CD14-positive monocyte (primary cell): ENCODE results near the gene LENEP. TPM values are rescaled to one million over a fixed set of nuclear protein-coding genes. Genes with fewer than 3 reads are reported as not detected.

Experiments used
- DNase-seq, 3 donors: peaks; one replicate each; pipeline ENCODE4 v3.0.0-alpha.2; 2011 to 2022
- H2AFZ ChIP-seq: 2 replicates; pipeline ENCODE4 v1.6.0; 2012; ENCODE audit warnings: mild to moderate bottlenecking, low read depth, low read length, inconsistent platforms; ENCODE audit not compliant: insufficient read depth, poor library complexity, severe bottlenecking
- H3K27ac ChIP-seq, 2 donors: 1 replicate in 1 of 2; 2 replicates in 1 of 2; pipeline ENCODE4 v1.5.1; 2012 to 2013; ENCODE audit warnings: low read length in 2 of 2, control low read depth in 1 of 2, inconsistent platforms in 1 of 2, low read depth in 1 of 2, mild to moderate bottlenecking in 1 of 2
- H3K27me3 ChIP-seq, 2 donors: one replicate each; pipeline versions ENCODE4 v1.6.0 to v1.6.1; 2011 to 2013; ENCODE audit warnings: low read length in 2 of 2; ENCODE audit not compliant: control insufficient read depth in 2 of 2, insufficient read depth in 2 of 2
- H3K36me3 ChIP-seq, 2 donors: replicated peaks in 1 of 2; 1 replicate in 1 of 2; 2 replicates in 1 of 2; pipeline versions ENCODE4 v1.5.1 to v1.6.1; 2012 to 2013; ENCODE audit warnings: low read length in 2 of 2, control low read depth in 1 of 2, inconsistent platforms in 1 of 2, mild to moderate bottlenecking in 1 of 2; ENCODE audit not compliant: insufficient read depth in 2 of 2, control insufficient read depth in 1 of 2
- H3K4me1 ChIP-seq, 2 donors: 1 replicate in 1 of 2; 2 replicates in 1 of 2; pipeline versions ENCODE4 v1.5.1 to v1.6.1; 2012 to 2013; ENCODE audit warnings: low read length in 2 of 2, control low read depth in 1 of 2, inconsistent platforms in 1 of 2, mild to moderate bottlenecking in 1 of 2, moderate library complexity in 1 of 2; ENCODE audit not compliant: insufficient read depth in 2 of 2, control insufficient read depth in 1 of 2
- H3K4me2 ChIP-seq: replicated peaks from 2 replicates; pipeline ENCODE3; 2012; ENCODE audit warnings: low read length, moderate library complexity, mild to moderate bottlenecking; ENCODE audit not compliant: poor library complexity, severe bottlenecking; ENCODE audit errors: extremely low read depth
- H3K4me3 ChIP-seq, 3 experiments: fragments of 200-600 bp in 1 of 3; sonication (generic) in 1 of 3; replicated peaks in 1 of 3; 1 replicate in 2 of 3; 2 replicates in 1 of 3; pipeline ENCODE4 v1.5.1; 2011 to 2013; ENCODE audit warnings: low read length in 3 of 3, mild to moderate bottlenecking in 3 of 3, control low read depth in 2 of 3, low read depth in 2 of 3, inconsistent platforms in 1 of 3, moderate library complexity in 1 of 3
- H3K79me2 ChIP-seq: 2 replicates; pipeline ENCODE4 v1.6.0; 2012; ENCODE audit warnings: mild to moderate bottlenecking, control low read depth, inconsistent platforms, low read length, moderate library complexity; ENCODE audit not compliant: insufficient read depth
- H3K9ac ChIP-seq: 2 replicates; pipeline ENCODE4 v1.6.0; 2017; ENCODE audit warnings: low read length, mild to moderate bottlenecking; ENCODE audit not compliant: insufficient read depth, poor library complexity, severe bottlenecking
- H3K9me3 ChIP-seq, 2 donors: replicated peaks in 1 of 2; 1 replicate in 1 of 2; 2 replicates in 1 of 2; pipeline versions ENCODE4 v1.5.1 to v1.6.1; 2012 to 2013; ENCODE audit warnings: low read length in 2 of 2, control low read depth in 1 of 2; ENCODE audit not compliant: control insufficient read depth in 1 of 2, insufficient read depth in 1 of 2
- H4K20me1 ChIP-seq: 2 replicates; pipeline ENCODE4 v1.6.0; 2012; ENCODE audit warnings: mild to moderate bottlenecking, low read length, control low read depth, moderate library complexity; ENCODE audit not compliant: insufficient read depth
- H3K27ac Mint-ChIP-seq, 7 donors: one replicate each; pipeline ENCODE4 v1.8.0; 2020; ENCODE audit warnings: mild to moderate bottlenecking in 7 of 7, mixed read lengths in 7 of 7, moderate library complexity in 6 of 7, inconsistent platforms in 2 of 7
- H3K27me3 Mint-ChIP-seq, 3 donors: one replicate each; pipeline ENCODE4 v1.8.0; 2021 to 2022; ENCODE audit warnings: low read depth in 3 of 3, mild to moderate bottlenecking in 3 of 3, mixed read lengths in 3 of 3, moderate library complexity in 3 of 3, inconsistent platforms in 1 of 3
- H3K36me3 Mint-ChIP-seq, 2 donors: one replicate each; pipeline ENCODE4 v1.8.0; 2020; ENCODE audit warnings: mixed read lengths in 2 of 2, inconsistent platforms in 1 of 2, mild to moderate bottlenecking in 1 of 2
- H3K4me1 Mint-ChIP-seq: one replicate; pipeline ENCODE4 v1.8.0; 2020; ENCODE audit warnings: mild to moderate bottlenecking, mixed read lengths
- H3K4me3 Mint-ChIP-seq, 2 donors: one replicate each; pipeline ENCODE4 v1.8.0; 2020; ENCODE audit warnings: mild to moderate bottlenecking in 2 of 2, mixed read lengths in 2 of 2, moderate library complexity in 1 of 2
- H3K9me3 Mint-ChIP-seq, 7 donors: one replicate each; pipeline ENCODE4 v1.8.0; 2020 to 2022; ENCODE audit warnings: mixed read lengths in 7 of 7, mild to moderate bottlenecking in 6 of 7, moderate library complexity in 6 of 7, inconsistent platforms in 2 of 7
- CTCF ChIP-seq: fragments of 200-600 bp; IDR thresholded peaks from one replicate; pipeline ENCODE4 v1.8.0; 2022; ENCODE audit warnings: antibody characterized with exemption, mild to moderate bottlenecking
- WGBS: methylation state at CpG from one replicate; pipeline ENCODE4 v1.1.5; 2013; ENCODE audit warnings: missing lambda C conversion rate; ENCODE audit not compliant: insufficient coverage; 5-methylcytosine and 5-hydroxymethylcytosine counted together
- intact Hi-C, 2 donors: fragments of 100-400 bp; cut with micrococcal nuclease; formaldehyde crosslinking; loops; one replicate each; pipeline versions ENCODE4 v1.15.0 to v1.15.1; 2023
- polyA plus RNA-seq, 3 donors: library from polyadenylated mRNA; depleted of rRNA in 1 of 3; unstranded in 2 of 3; stranded (reverse) in 1 of 3; fragments of 300-500 nt in 2 of 3; fragments of >200 nt in 1 of 3; fragmentation: Illumina TruSeq in 2 of 3; gene quantifications; 1 replicate in 2 of 3; 2 replicates in 1 of 3; pipeline ENCODE4 v1.2.3, GENCODE V29; 2012 to 2021

The LENEP gene
- polyA plus RNA-seq, 3 donors: not detected

- TF ChIP-seq CTCF: no peak
- peak overlapping the region in 5 of 7 donors; percentile 8 to 72 (median 54) for H3K27ac Mint-ChIP-seq
- Histone ChIP-seq H3K9me3 (no peaks in the 10 kb centered on the region), H3K4me2 (no peak overlapping the region), H3K4me3 (no peak overlapping the region), H3K79me2 (peaks cover 61% of the 10 kb centered on the region), H3K9ac (no peak overlapping the region), H3K36me3 (peaks cover 48 to 59% of the 10 kb centered on the region in 2 donors), H3K27ac (peak overlapping the region in 1 of 2 donors; percentile 38), H3K4me1 (peaks cover 38 to 42% of the 10 kb centered on the region in 2 donors), H2AFZ (no peak overlapping the region), H4K20me1 (peaks cover 85% of the 10 kb centered on the region), H3K27me3 (no peaks in the 10 kb centered on the region)
- peaks cover 0 to 7% (median 0%) of the 10 kb centered on the region in 3 donors for H3K27me3 Mint-ChIP-seq
- no peak overlapping the region for H3K4me3 Mint-ChIP-seq
- intact Hi-C loops: no loop called here
- 100% methylated on average over 1 of the region's 5 CpGs for WGBS
- H3K9me3 Mint-ChIP-seq: no peaks in the 10 kb centered on the region
- H3K4me1 Mint-ChIP-seq: peaks cover 34% of the 10 kb centered on the region
- peaks cover 58 to 71% of the 10 kb centered on the region in 2 donors for H3K36me3 Mint-ChIP-seq
- DNase-seq: no peak
These were observed 24.1 kb upstream of the LENEP start for GRCh38 chr1:154969246-154969645.

GRCh38 chr1:154969860-154970452, 23.4 kb upstream of the LENEP start:
- Mint-ChIP-seq H3K27me3 (peaks cover 0 to 4% (median 0%) of the 10 kb centered on the region in 3 donors), H3K4me3 (no peak overlapping the region), H3K9me3 (no peaks in the 10 kb centered on the region), H3K36me3 (peaks cover 53 to 64% of the 10 kb centered on the region in 2 donors), H3K4me1 (peaks cover 34% of the 10 kb centered on the region), H3K27ac (peak overlapping the region in 6 of 7 donors; percentile 8 to 79 (median 58))
- intact Hi-C loops: loop anchor here (2.0 to 5.0 kb wide), 4 partner anchors 37 to 92 kb away; partner anchors contain the start of gene EFNA4 (in 1 of the 2)
- Histone ChIP-seq H3K9me3 (no peaks in the 10 kb centered on the region), H3K9ac (peak overlapping the region; percentile 30), H3K4me3 (peak overlapping the region in 1 of 3 experiments; percentile 60), H3K27ac (peak overlapping the region in 1 of 2 donors; percentile 82), H3K27me3 (no peaks in the 10 kb centered on the region), H4K20me1 (peaks cover 82% of the 10 kb centered on the region), H3K79me2 (peaks cover 61% of the 10 kb centered on the region), H3K4me1 (peaks cover 38 to 42% of the 10 kb centered on the region in 2 donors), H2AFZ (no peak overlapping the region), H3K4me2 (peak overlapping the region; percentile 71), H3K36me3 (peaks cover 41 to 52% of the 10 kb centered on the region in 2 donors)
- DNase-seq: no peak
- no peak for TF ChIP-seq CTCF
- 50% methylated on average over 7 of the region's 22 CpGs for WGBS
